ENCODE results near the gene APBB2.

The APBB2 gene

DNA sequence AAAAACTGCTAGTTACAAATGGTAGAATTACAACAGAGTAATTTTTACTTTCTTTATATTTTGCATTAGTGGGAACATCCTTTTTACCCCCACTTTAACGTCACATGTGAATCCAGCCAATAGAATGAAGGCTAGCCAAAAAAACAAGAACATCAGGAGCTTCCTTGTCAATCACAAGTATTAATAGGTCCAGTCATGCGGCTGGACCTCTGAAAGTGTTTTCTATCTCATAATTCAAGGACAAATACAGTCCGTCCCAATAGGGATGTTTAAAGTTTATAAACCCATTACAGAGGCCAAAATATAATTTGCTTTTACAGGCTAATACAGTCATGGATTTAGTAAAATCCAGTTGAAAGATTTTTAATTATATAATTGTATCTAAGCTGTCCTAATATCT is 110.7 kb downstream of the APBB2 start:
- DNase-seq (ENCODE audit: low read depth in 3 of 3) = no peak

GRCh38 chr4:41102414-41103092 is 111.8 kb downstream of the APBB2 start:
- no peak for DNase-seq (ENCODE audit: low read depth in 3 of 3)

- DNase-seq (ENCODE audit: low read depth in 3 of 3) = no peak
These were observed 116.0 kb downstream of the APBB2 start for GRCh38 chr4:41098093-41099048.

- no peak for DNase-seq (ENCODE audit: low read depth in 3 of 3)
These were observed 118.4 kb downstream of the APBB2 start for GRCh38 chr4:41095973-41096372.

- no peak for DNase-seq (ENCODE audit: low read depth in 3 of 3)
These were observed 119.0 kb downstream of the APBB2 start for GRCh38 chr4:41095192-41095872.

DNA sequence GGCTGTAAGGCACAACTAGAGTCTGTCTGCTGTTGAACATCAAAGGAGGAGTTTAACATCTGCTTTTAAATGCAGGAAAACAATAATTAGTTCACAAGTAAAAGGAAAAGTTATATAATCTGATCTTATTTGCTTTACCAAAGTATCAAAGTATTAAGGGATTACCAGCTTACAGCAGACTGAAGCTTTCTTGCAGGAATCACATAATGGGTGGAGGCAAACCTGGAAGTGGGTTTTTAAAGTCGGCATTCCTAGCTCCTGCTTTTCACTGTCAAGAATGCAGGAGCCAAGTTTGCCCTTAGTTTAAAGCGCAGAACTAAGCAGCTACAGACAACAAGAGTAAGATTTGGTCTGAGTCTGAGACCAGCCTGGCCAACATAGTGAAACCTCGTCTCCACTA is 122.2 kb downstream of the APBB2 start:
- no peak for DNase-seq (ENCODE audit: low read depth in 3 of 3)

DNA sequence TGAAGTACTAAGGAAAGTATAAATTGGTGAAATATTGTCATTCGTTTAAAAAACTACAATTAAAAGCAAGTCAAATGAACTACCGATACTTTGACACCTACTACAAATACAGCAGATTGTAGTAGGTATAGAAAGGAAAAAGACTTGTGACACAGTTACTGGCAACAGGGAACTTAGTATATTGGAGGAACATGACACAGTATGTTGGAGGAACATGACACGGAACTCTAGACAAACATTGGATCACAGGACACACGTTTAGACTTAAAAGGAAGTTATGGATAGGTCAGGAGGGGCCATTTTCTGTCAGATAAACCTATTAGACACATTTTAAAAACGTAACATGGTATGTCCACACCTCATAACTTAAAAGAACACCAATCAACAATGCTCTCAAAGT is 132.5 kb downstream of the APBB2 start:
- DNase-seq (ENCODE audit: low read depth in 3 of 3) = no peak

GRCh38 chr4:41080976-41081375 is 133.4 kb downstream of the APBB2 start:
- no peak for DNase-seq (ENCODE audit: low read depth in 3 of 3)

GRCh38 chr4:41079881-41080560 is 134.3 kb downstream of the APBB2 start:
- DNase-seq (ENCODE audit: low read depth in 3 of 3) = no peak

DNA sequence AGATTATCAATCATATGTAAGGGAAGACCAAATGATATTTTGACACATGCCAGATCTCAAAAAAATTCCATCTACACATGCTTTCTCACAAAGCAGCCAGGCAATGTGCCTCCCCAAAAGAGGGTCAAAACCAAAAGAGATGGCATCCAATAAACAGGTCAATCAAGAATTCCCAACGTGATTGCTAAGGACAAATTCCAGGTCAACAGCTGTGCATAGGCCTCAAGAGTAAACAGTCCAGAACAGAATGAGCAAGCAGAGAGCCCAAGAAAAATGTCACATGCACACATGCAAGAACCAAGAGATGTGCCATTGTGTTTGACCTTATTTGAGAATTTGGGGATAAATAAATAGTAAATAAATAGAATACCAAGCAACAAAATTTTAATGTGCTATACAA is 136.7 kb downstream of the APBB2 start:
- DNase-seq (ENCODE audit: low read depth in 3 of 3) = no peak

GRCh38 chr4:41076481-41076880 is 137.9 kb downstream of the APBB2 start:
- DNase-seq (ENCODE audit: low read depth in 3 of 3) = no peak

DNA sequence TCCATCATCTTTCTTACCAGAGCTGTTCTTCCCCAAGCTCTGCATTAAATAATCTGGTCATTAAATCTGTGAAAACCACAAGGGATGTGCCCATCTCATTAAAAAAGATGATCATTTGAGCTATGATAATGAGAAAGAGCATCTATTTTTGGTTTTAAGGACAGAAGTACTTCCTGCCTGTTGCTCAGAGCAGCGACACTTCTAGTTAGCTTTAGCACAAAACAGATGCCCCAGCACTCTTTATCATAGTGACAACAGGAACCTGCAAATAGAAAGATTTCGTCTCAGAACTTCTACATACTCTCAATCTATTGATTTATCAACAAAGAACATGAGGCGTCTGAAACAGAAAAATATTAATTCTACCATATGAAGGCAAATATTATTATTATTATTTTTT is 140.1 kb downstream of the APBB2 start:
- DNase-seq (ENCODE audit: low read depth in 3 of 3) = no peak

GRCh38 chr4:41072021-41072777 is 142.1 kb downstream of the APBB2 start:
- no peak for DNase-seq (ENCODE audit: low read depth in 3 of 3)

- DNase-seq (ENCODE audit: low read depth in 3 of 3) = no peak
These were observed 143.6 kb downstream of the APBB2 start for GRCh38 chr4:41070516-41071281.

GRCh38 chr4:41069838-41070237 is 144.5 kb downstream of the APBB2 start:
- no peak for DNase-seq (ENCODE audit: low read depth in 3 of 3)

- DNase-seq (ENCODE audit: low read depth in 3 of 3) = no peak
These were observed 145.1 kb downstream of the APBB2 start for GRCh38 chr4:41069257-41069656.

GRCh38 chr4:41067369-41067768 is 147.0 kb downstream of the APBB2 start:
- no peak for DNase-seq (ENCODE audit: low read depth in 3 of 3)

- DNase-seq (ENCODE audit: low read depth in 3 of 3) = no peak
These were observed 148.3 kb downstream of the APBB2 start for GRCh38 chr4:41066049-41066448.

- DNase-seq (ENCODE audit: low read depth in 3 of 3) = no peak
These were observed 148.8 kb downstream of the APBB2 start for GRCh38 chr4:41065434-41066006.

GRCh38 chr4:41064953-41065352 is 149.4 kb downstream of the APBB2 start:
- no peak for DNase-seq (ENCODE audit: low read depth in 3 of 3)
